ENCODE measurements around the gene VWA2. TPM values are rescaled to one million over a fixed set of nuclear protein-coding genes. Genes with fewer than 3 reads are reported as not detected.
A peak's percentile ranks its signal among the peaks of the same experiment; 100 is the strongest.
"Not testable (repeated sequence)": the region's sequence is repeated elsewhere in the genome, so short reads cannot be mapped to it uniquely, and the experiment has no call there.

VWA2 gene
- total RNA-seq, 4 donors from 2014 or later, result 2.9 to 5.7 (median 4.9) TPM

- WGBS, 2 donors, result 69% methylated on average over 5 of the region's 6 CpGs; no CpG with 5 or more reads in 1 of the 2 donors
- Histone ChIP-seq H3K4me1 (peaks cover 12 to 40% (median 17%) of the 10 kb centered on the region in 3 donors), H3K36me3 (peaks cover 0 to 23% (median 0%) of the 10 kb centered on the region in 3 donors), H3K27ac (peak overlapping the region in 2 of 4 donors; percentile 2 to 3), H3K27me3 (no peaks in the 10 kb centered on the region), H3K9me3 (no peaks in the 10 kb centered on the region), H3K4me3 (no peak overlapping the region)
- no peak for DNase-seq
- intact Hi-C loops (cut with DNase I), result no loop called here
- TF ChIP-seq CTCF (IDR thresholded peaks at IDR 0.05), result no peak
- TF ChIP-seq POLR2A (IDR thresholded peaks at IDR 0.05), result no peak
Observed at GRCh38 chr10:114328874-114329273, 89.8 kb downstream of the VWA2 start.

- Histone ChIP-seq H3K4me1 (peaks cover 12 to 49% (median 17%) of the 10 kb centered on the region in 3 donors), H3K27me3 (no peaks in the 10 kb centered on the region), H3K36me3 (peaks cover 0 to 23% (median 0%) of the 10 kb centered on the region in 3 donors), H3K4me3 (no peak overlapping the region), H3K9me3 (no peaks in the 10 kb centered on the region), H3K27ac (no peak overlapping the region)
- intact Hi-C loops (cut with DNase I), result no loop called here
- DNase-seq, result no peak
- 50 to 78% methylated on average over 4 to 6 of the region's 10 CpGs for WGBS, 2 donors
- TF ChIP-seq CTCF (IDR thresholded peaks at IDR 0.05) (no peak), POLR2A (IDR thresholded peaks at IDR 0.05) (no peak)
Observed at GRCh38 chr10:114329634-114330365, 90.7 kb downstream of the VWA2 start.

GRCh38 chr10:114332301-114333192 is 93.5 kb downstream of the VWA2 start:
- Histone ChIP-seq H3K36me3 (peaks cover 0 to 14% (median 0%) of the 10 kb centered on the region in 3 donors), H3K27ac (peak overlapping the region; percentile 6 to 43 (median 42)), H3K4me3 (no peak overlapping the region), H3K9me3 (no peaks in the 10 kb centered on the region), H3K27me3 (no peaks in the 10 kb centered on the region), H3K4me1 (peaks cover 21 to 61% (median 25%) of the 10 kb centered on the region in 3 donors)
- no peak for DNase-seq
- 40 to 47% methylated on average over 10 to 11 of the region's 14 CpGs for WGBS, 2 donors
- TF ChIP-seq POLR2A (IDR thresholded peaks at IDR 0.05) (no peak), CTCF (IDR thresholded peaks at IDR 0.05) (no peak)
- intact Hi-C loops (cut with DNase I), result no loop called here

GRCh38 chr10:114333441-114333840 is 94.4 kb downstream of the VWA2 start:
- 83 to 85% methylated on average over 5 of the region's 5 CpGs for WGBS, 2 donors
- DNase-seq; H3K9me3 ChIP-seq; intact Hi-C loops (cut with DNase I); H3K4me3 ChIP-seq; H3K27me3 ChIP-seq; H3K36me3 ChIP-seq: not testable (repeated sequence)
- H3K27ac ChIP-seq, result peak overlapping the region in 2 of 4 donors; percentile 9 to 43
- H3K4me1 ChIP-seq, result peaks cover 19 to 69% (median 27%) of the 10 kb centered on the region in 3 donors

GRCh38 chr10:114334301-114334700 is 95.2 kb downstream of the VWA2 start:
- H3K4me3 ChIP-seq, result no peak overlapping the region
- 70 to 100% methylated on average over 1 to 5 of the region's 6 CpGs for WGBS, 2 donors
- DNase-seq, result no peak
- H3K36me3 ChIP-seq, result peaks cover 0 to 3% (median 0%) of the 10 kb centered on the region in 3 donors
- TF ChIP-seq CTCF (IDR thresholded peaks at IDR 0.05) (no peak), POLR2A (IDR thresholded peaks at IDR 0.05) (no peak)
- H3K27me3 ChIP-seq, result no peaks in the 10 kb centered on the region
- H3K9me3 ChIP-seq, result no peaks in the 10 kb centered on the region
- intact Hi-C loops (cut with DNase I), result no loop called here
- H3K4me1 ChIP-seq, result peaks cover 14 to 61% (median 27%) of the 10 kb centered on the region in 3 donors
- H3K27ac ChIP-seq, result no peak overlapping the region

All from esophagus squamous epithelium (tissue), 5 donors.